Fibroblast of lung (primary cell): ENCODE data around the gene GRHL3. TPM values are rescaled to one million over a fixed set of nuclear protein-coding genes. Genes with fewer than 3 reads are reported as not detected.
A peak's percentile ranks its signal among the peaks of the same experiment; 100 is the strongest.

Experiments used
- DNase-seq, 2 donors: peaks; one replicate each; pipeline versions ENCODE4 v3.0.0 to v3.0.0-alpha.2; 2010; ENCODE audit warnings: low read depth in 2 of 2
- H2AFZ ChIP-seq: 2 replicates; pipeline ENCODE4 v1.5.1; 2012; ENCODE audit warnings: low read length, control low read depth, inconsistent platforms
- H3K27ac ChIP-seq: 2 replicates; pipeline ENCODE4 v1.5.1; 2011; ENCODE audit warnings: low read length, control low read depth; ENCODE audit not compliant: insufficient read depth
- H3K27me3 ChIP-seq: 2 replicates; pipeline ENCODE4 v1.5.1; 2011; ENCODE audit warnings: mild to moderate bottlenecking, low read length; ENCODE audit not compliant: control insufficient read depth, insufficient read depth
- H3K36me3 ChIP-seq: 2 replicates; pipeline ENCODE4 v1.5.1; 2011; ENCODE audit warnings: low read length; ENCODE audit not compliant: control insufficient read depth, insufficient read depth
- H3K4me1 ChIP-seq: 2 replicates; pipeline ENCODE4 v1.5.1; 2011; ENCODE audit warnings: low read length; ENCODE audit not compliant: control insufficient read depth, insufficient read depth; ENCODE audit errors: extremely low read depth
- H3K4me2 ChIP-seq: 2 replicates; pipeline ENCODE4 v1.5.1; 2011; ENCODE audit warnings: low read length, control low read depth; ENCODE audit not compliant: insufficient read depth; ENCODE audit errors: extremely low read depth
- H3K4me3 ChIP-seq, 4 experiments: fragments of 200-600 bp in 1 of 4; sonication (generic) in 1 of 4; replicated peaks in 1 of 4; 2 replicates each; pipeline ENCODE4 v1.5.1; 2011 to 2016; ENCODE audit warnings: low read length in 4 of 4, low read depth in 3 of 4, mild to moderate bottlenecking in 3 of 4, control low read depth in 2 of 4, inconsistent platforms in 1 of 4, mixed read lengths in 1 of 4; ENCODE audit not compliant: insufficient read depth in 1 of 4; ENCODE audit errors: control extremely low read depth in 1 of 4
- H3K79me2 ChIP-seq: 2 replicates; pipeline ENCODE4 v1.5.1; 2012; ENCODE audit warnings: mild to moderate bottlenecking, low read length, inconsistent platforms; ENCODE audit not compliant: control insufficient read depth, insufficient read depth
- H3K9ac ChIP-seq: 2 replicates; pipeline ENCODE4 v1.5.1; 2011; ENCODE audit warnings: mild to moderate bottlenecking, low read length, control low read depth; ENCODE audit not compliant: insufficient read depth
- H3K9me3 ChIP-seq: 2 replicates; pipeline ENCODE4 v1.5.1; 2012; ENCODE audit warnings: low read depth, low read length; ENCODE audit not compliant: control insufficient read depth, insufficient read depth
- H4K20me1 ChIP-seq: 2 replicates; pipeline ENCODE4 v1.5.1; 2011; ENCODE audit warnings: low read length; ENCODE audit not compliant: control insufficient read depth, insufficient read depth; ENCODE audit errors: extremely low read depth
- EZH2 ChIP-seq: IDR thresholded peaks from 2 replicates; pipeline ENCODE4 v1.5.1; 2012; ENCODE audit warnings: low read length, control low read depth, mild to moderate bottlenecking; ENCODE audit errors: missing control alignments
- polyA plus RNA-seq, 2 donors: library from polyadenylated mRNA; depleted of rRNA in 1 of 2; stranded (reverse) in 1 of 2; unstranded in 1 of 2; fragments of >200 nt; gene quantifications; 2 replicates each; pipeline ENCODE4 v1.2.1, GENCODE V29; 2011 to 2012; ENCODE audit warnings: missing spikeins in 1 of 2
- total RNA-seq: library from RNA; depleted of rRNA; stranded (reverse); fragments of >200 nt; gene quantifications from 2 replicates; pipeline ENCODE4 v1.2.1, GENCODE V29; 2014
- TF ChIP-seq, protein P1 (sequence below), 2 donors: IDR thresholded peaks in 1 of 2; conservative IDR thresholded peaks in 1 of 2; 1 replicate in 1 of 2; 2 replicates in 1 of 2; pipeline ENCODE4 v1.5.1; 2011 to 2012; ENCODE audit warnings: low read length in 2 of 2, control low read depth in 1 of 2, inconsistent platforms in 1 of 2, low read depth in 1 of 2, mild to moderate bottlenecking in 1 of 2

The GRHL3 gene
- total and polyA plus RNA-seq, 2 donors (not counting 1 experiment from before 2014, with no cell fraction given) = 0.03 TPM; not detected in 1

DNA sequence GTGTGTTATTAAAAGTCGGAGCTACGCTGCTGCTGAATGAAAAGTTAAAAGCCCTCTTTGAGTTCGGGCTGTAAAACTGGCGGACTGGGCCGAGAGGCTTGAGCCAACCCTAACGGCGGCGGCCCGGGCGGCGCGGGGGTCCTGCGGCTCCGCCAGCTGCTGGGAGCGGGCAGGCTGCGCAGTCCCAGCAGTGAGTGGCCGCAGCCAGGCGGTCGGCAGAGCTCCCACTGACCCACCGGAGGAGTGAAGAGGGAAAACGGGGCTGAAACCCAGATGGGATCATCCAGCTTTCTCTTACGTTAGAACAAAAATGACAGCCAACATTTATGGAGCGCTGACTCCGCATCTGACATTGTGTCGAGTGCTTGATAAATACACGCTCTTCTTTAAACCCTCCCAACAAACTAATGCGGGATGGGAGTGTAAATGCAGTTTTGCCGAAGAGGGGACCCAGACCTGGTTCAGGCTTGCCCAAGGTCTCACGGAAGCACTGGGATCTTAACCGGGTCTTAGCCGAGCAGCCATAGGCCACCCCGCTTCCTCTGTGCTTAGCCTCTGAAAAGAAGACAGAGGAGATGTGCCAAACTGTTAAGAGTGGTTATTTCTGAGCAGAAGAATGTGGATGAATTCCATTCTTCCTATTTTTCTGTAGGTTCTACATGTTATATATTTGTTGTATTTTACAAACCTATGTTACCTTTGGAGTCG is 3.5 kb downstream of the GRHL3 start:
- Histone ChIP-seq H4K20me1 (no peaks in the 10 kb centered on the region), H3K27me3 (peaks cover 72% of the 10 kb centered on the region), H3K9ac (no peak overlapping the region), H3K36me3 (no peaks in the 10 kb centered on the region), H3K4me1 (no peaks in the 10 kb centered on the region), H3K4me2 (peak overlapping the region; percentile 87), H3K4me3 (peak overlapping the region; percentile 44 to 57 (median 48)), H3K27ac (no peak overlapping the region), H3K79me2 (no peaks in the 10 kb centered on the region), H2AFZ (peak overlapping the region; percentile 45), H3K9me3 (no peaks in the 10 kb centered on the region)
- peak; percentile 56 for TF ChIP-seq EZH2
- TF ChIP-seq, protein P1, sequence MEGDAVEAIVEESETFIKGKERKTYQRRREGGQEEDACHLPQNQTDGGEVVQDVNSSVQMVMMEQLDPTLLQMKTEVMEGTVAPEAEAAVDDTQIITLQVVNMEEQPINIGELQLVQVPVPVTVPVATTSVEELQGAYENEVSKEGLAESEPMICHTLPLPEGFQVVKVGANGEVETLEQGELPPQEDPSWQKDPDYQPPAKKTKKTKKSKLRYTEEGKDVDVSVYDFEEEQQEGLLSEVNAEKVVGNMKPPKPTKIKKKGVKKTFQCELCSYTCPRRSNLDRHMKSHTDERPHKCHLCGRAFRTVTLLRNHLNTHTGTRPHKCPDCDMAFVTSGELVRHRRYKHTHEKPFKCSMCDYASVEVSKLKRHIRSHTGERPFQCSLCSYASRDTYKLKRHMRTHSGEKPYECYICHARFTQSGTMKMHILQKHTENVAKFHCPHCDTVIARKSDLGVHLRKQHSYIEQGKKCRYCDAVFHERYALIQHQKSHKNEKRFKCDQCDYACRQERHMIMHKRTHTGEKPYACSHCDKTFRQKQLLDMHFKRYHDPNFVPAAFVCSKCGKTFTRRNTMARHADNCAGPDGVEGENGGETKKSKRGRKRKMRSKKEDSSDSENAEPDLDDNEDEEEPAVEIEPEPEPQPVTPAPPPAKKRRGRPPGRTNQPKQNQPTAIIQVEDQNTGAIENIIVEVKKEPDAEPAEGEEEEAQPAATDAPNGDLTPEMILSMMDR (conservative IDR thresholded peaks at IDR 0.05 in 1 of 2, IDR thresholded peaks at IDR 0.05 in 1 of 2; ENCODE audit: low read depth in 1 of 2, low read length in 2 of 2) = no peak
- peak; percentile 23 to 34 for DNase-seq

DNA sequence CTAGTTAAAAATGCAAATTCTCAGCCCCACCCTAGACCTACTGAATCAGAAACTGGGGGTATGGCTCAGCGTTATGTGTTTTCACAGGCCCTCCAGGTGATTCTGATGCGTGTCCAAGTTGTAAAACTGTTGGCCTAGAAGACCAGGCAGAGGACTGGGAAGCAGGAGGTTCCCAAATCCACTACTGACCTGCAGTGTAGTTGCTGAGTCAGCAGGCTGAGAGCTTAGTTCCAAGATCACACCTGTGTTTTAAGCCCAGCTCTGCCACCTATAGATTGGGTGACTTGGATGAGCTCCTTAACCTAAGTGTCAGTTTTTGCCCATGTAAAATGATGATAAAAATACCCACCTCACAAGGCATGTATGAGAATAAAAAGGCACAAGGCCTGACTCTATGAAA is 4.1 kb downstream of the GRHL3 start:
- Histone ChIP-seq H3K9me3 (no peaks in the 10 kb centered on the region), H3K9ac (no peak overlapping the region), H3K4me1 (no peaks in the 10 kb centered on the region), H3K79me2 (no peaks in the 10 kb centered on the region), H2AFZ (no peak overlapping the region), H3K27ac (no peak overlapping the region), H3K36me3 (no peaks in the 10 kb centered on the region), H4K20me1 (no peaks in the 10 kb centered on the region), H3K4me3 (no peak overlapping the region), H3K27me3 (peaks cover 73% of the 10 kb centered on the region), H3K4me2 (no peak overlapping the region)
- TF ChIP-seq EZH2 = no peak
- TF ChIP-seq, protein P1 (conservative IDR thresholded peaks at IDR 0.05 in 1 of 2, IDR thresholded peaks at IDR 0.05 in 1 of 2; ENCODE audit: low read depth in 1 of 2, low read length in 2 of 2) = no peak
- no peak for DNase-seq

DNA sequence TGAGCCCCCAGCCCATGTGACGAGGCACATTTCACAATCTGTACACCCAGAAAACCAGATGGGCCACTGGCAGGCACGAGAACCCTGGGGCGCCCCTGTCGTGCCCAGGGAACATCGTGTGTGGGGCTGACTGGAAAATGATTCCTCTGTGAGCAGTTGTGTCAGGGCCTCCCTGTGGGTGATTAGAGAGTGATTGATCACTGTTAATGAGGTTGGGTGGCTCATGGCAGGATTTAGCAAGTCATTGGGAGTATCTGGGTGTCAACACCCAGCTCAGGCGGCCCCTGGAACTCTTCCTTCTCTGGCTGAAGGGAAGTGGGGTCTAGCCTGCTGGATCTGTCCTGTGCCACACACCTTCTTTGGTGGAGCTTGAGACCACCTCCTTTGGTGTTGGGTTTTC is 5.7 kb downstream of the GRHL3 start:
- no peaks in the 10 kb centered on the region for H3K9me3 ChIP-seq
- no peaks in the 10 kb centered on the region for H3K79me2 ChIP-seq
- no peak overlapping the region for H3K4me3 ChIP-seq
- H3K4me1 ChIP-seq = no peaks in the 10 kb centered on the region
- no peak for TF ChIP-seq EZH2
- TF ChIP-seq, protein P1 (conservative IDR thresholded peaks at IDR 0.05 in 1 of 2, IDR thresholded peaks at IDR 0.05 in 1 of 2; ENCODE audit: low read depth in 1 of 2, low read length in 2 of 2) = no peak
- no peak for DNase-seq
- H3K9ac ChIP-seq = no peak overlapping the region
- H3K27me3 ChIP-seq = peaks cover 66% of the 10 kb centered on the region
- no peak overlapping the region for H2AFZ ChIP-seq
- H3K27ac ChIP-seq = no peak overlapping the region
- no peaks in the 10 kb centered on the region for H4K20me1 ChIP-seq
- H3K4me2 ChIP-seq = no peak overlapping the region
- no peaks in the 10 kb centered on the region for H3K36me3 ChIP-seq
